Jurkat, Clone E6-1 (cell line): Measurements from ENCODE around the gene CHTF18.
A peak's percentile ranks its signal among the peaks of the same experiment; 100 is the strongest.

ENCODE experiments used
- DNase-seq: peaks from one replicate; pipeline ENCODE4 v3.0.0-alpha.2; 2011; ENCODE audit warnings: low read depth, low spot score
- H3K4me3 ChIP-seq: 2 replicates; pipeline ENCODE4 v1.5.1; 2011; ENCODE audit warnings: mild to moderate bottlenecking, low read length, control low read depth, moderate library complexity

CHTF18 gene

GRCh38 chr16:787321-787966 lies 976 bp upstream of the CHTF18 start:
- H3K4me3 ChIP-seq: peak overlapping the region; percentile 89
- DNase-seq: no peak

- no peak for DNase-seq
These were observed 432 bp upstream of the CHTF18 start, which contains the start of gene RPUSD1 for GRCh38 chr16:787978-788398. Gene RPUSD1 (minus strand): TSS chr16:788381. CDS start chr16:787737, 644 bp downstream.

GRCh38 chr16:789191-789850 lies 901 bp downstream of the CHTF18 start:
- no peak for DNase-seq
- peak overlapping the region; percentile 78 for H3K4me3 ChIP-seq

More at GRCh38 chr16:787978-788398, 432 bp upstream of the CHTF18 start, which contains the start of gene RPUSD1:
- peak within 1 kb of the TSS; percentile 89 for H3K4me3 ChIP-seq

- H3K4me3 ChIP-seq: no peak overlapping the region
These were observed 1.7 kb downstream of the CHTF18 start for GRCh38 chr16:790086-790485.

GRCh38 chr16:791131-791530 lies 2.7 kb downstream of the CHTF18 start:
- DNase-seq: no peak

More at GRCh38 chr16:790086-790485, 1.7 kb downstream of the CHTF18 start:
- no peak for DNase-seq

GRCh38 chr16:792221-792995 lies 4.0 kb downstream of the CHTF18 start:
- DNase-seq: no peak
- no peak overlapping the region for H3K4me3 ChIP-seq

More at GRCh38 chr16:791131-791530, 2.7 kb downstream of the CHTF18 start:
- no peak overlapping the region for H3K4me3 ChIP-seq

- H3K4me3 ChIP-seq: no peak overlapping the region
- DNase-seq: no peak
These were observed 5.0 kb downstream of the CHTF18 start for GRCh38 chr16:793414-793813.

GRCh38 chr16:794091-794822 lies 5.8 kb downstream of the CHTF18 start:
- DNase-seq: no peak
- no peak overlapping the region for H3K4me3 ChIP-seq

- no peak for DNase-seq
- no peak overlapping the region for H3K4me3 ChIP-seq
These were observed 6.5 kb downstream of the CHTF18 start for GRCh38 chr16:794853-795466.

GRCh38 chr16:795580-796229 lies 7.3 kb downstream of the CHTF18 start:
- no peak overlapping the region for H3K4me3 ChIP-seq
- DNase-seq: no peak

- no peak for DNase-seq
- no peak overlapping the region for H3K4me3 ChIP-seq
These were observed 8.1 kb downstream of the CHTF18 start for GRCh38 chr16:796296-797119.

GRCh38 chr16:797120-797420 lies 8.7 kb downstream of the CHTF18 start:
- H3K4me3 ChIP-seq: no peak overlapping the region
- no peak for DNase-seq

- no peak for DNase-seq
- H3K4me3 ChIP-seq: no peak overlapping the region
These were observed 9.3 kb downstream of the CHTF18 start for GRCh38 chr16:797686-798085.

GRCh38 chr16:798666-799065 lies 10.2 kb downstream of the CHTF18 start:
- H3K4me3 ChIP-seq: no peak overlapping the region
- DNase-seq: no peak

- H3K4me3 ChIP-seq: no peak overlapping the region
These were observed 10.9 kb downstream of the CHTF18 start for GRCh38 chr16:799111-799947.

GRCh38 chr16:799948-800833 lies 11.8 kb downstream of the CHTF18 start, which contains the start of gene GNG13:
Gene GNG13 (minus strand): TSS chr16:800734. CDS start chr16:799077, 1,657 bp downstream.
- no peak within 1 kb of the TSS for H3K4me3 ChIP-seq
- DNase-seq: no peak

More at GRCh38 chr16:799111-799947, 10.9 kb downstream of the CHTF18 start:
- DNase-seq: no peak
